LHCN-M2 (cell line): ENCODE results near the gene ARF3. TPM values are rescaled to one million over a fixed set of nuclear protein-coding genes. Genes with fewer than 3 reads are reported as not detected.

Source experiments
- DNase-seq: peaks from one replicate; pipeline ENCODE4 v3.0.0-alpha.2; 2012; ENCODE audit warnings: low read depth
- total RNA-seq: library from RNA; depleted of rRNA; stranded (reverse); fragments of >200 nt; gene quantifications from 2 replicates; pipeline ENCODE4 v1.2.3, GENCODE V29; 2014

Gene ARF3
- total RNA-seq, 1 experiment from 2014 or later, result 88.8 TPM

DNA sequence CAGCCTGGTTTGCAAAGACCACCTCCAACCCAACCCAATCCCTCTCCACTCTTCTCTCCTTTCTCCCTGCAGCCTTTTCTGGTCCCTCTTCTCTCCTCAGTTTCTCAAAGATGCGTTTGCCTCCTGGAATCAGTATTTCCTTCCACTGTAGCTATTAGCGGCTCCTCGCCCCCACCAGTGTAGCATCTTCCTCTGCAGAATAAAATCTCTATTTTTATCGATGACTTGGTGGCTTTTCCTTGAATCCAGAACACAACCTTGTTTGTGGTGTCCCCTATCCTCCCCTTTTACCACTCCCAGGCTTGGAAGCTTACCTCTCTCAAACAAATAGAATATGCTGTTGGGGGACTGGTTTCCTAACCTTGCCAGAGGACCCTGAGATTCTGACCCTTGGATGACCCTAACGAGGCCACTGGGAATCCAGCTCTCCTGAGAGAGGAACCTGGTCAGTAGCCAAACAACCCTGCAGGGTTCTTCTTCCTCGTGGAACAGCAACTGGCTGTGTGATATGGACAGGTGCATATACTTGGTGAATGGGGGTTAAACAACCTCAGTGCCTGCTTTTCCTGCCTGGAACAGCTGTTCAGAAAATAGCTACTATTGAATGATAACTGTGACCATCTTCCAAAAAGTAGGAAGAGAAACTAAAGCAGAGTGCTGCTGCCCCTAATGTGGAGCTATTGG lies 25.3 kb upstream of the ARF3 start:
- DNase-seq, result peak; percentile 37

DNA sequence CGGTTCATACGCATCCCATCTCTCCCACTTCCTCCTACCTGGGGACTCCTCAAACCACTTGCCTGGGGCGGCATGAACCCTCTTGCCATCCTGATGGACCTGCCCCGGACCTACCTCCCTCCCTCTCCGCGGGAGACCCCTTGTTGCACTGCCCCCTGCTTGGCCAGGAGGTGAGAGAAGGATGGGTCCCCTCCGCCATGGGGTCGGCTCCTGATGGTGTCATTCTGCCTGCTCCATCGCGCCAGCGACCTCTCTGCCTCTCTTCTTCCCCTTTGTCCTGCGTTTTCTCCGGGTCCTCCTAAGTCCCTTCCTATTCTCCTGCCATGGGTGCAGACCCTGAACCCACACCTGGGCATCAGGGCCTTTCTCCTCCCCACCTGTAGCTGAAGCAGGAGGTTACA lies 24.5 kb upstream of the ARF3 start:
- DNase-seq, result no peak

DNA sequence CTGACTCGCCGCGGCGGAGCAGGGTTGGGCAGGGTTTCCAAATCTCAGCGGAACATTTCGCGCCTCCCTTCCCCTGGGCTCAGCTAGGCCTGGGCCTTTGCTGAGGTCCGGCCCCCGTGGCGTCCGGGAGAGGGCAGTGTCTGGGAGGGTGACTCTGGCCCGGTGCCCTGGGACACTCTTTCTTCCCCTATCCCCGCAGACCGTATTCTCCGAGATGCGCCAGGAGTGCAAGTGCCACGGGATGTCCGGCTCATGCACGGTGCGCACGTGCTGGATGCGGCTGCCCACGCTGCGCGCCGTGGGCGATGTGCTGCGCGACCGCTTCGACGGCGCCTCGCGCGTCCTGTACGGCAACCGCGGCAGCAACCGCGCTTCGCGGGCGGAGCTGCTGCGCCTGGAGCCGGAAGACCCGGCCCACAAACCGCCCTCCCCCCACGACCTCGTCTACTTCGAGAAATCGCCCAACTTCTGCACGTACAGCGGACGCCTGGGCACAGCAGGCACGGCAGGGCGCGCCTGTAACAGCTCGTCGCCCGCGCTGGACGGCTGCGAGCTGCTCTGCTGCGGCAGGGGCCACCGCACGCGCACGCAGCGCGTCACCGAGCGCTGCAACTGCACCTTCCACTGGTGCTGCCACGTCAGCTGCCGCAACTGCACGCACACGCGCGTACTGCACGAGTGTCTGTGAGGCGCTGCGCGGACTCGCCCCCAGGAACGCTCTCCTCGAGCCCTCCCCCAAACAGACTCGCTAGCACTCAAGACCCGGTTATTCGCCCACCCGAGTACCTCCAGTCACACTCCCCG lies 23.9 kb upstream of the ARF3 start:
- DNase-seq, result no peak

DNA sequence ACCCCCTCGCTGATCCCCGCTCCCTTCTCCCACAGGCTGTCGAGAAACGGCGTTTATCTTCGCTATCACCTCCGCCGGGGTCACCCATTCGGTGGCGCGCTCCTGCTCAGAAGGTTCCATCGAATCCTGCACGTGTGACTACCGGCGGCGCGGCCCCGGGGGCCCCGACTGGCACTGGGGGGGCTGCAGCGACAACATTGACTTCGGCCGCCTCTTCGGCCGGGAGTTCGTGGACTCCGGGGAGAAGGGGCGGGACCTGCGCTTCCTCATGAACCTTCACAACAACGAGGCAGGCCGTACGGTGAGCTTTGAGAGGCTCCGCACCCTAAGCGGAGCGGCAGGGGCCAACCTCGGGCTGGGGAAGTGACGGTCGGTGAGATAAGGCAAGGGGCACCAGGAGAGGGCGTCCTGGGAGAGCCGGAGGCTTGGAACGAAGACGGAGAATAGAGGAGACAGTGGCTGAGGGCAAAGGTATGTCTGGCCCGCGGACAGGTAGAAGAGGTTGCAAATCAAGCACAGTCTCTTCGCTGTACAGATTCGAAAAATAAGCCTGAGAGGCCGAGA lies 23.2 kb upstream of the ARF3 start:
- no peak for DNase-seq

DNA sequence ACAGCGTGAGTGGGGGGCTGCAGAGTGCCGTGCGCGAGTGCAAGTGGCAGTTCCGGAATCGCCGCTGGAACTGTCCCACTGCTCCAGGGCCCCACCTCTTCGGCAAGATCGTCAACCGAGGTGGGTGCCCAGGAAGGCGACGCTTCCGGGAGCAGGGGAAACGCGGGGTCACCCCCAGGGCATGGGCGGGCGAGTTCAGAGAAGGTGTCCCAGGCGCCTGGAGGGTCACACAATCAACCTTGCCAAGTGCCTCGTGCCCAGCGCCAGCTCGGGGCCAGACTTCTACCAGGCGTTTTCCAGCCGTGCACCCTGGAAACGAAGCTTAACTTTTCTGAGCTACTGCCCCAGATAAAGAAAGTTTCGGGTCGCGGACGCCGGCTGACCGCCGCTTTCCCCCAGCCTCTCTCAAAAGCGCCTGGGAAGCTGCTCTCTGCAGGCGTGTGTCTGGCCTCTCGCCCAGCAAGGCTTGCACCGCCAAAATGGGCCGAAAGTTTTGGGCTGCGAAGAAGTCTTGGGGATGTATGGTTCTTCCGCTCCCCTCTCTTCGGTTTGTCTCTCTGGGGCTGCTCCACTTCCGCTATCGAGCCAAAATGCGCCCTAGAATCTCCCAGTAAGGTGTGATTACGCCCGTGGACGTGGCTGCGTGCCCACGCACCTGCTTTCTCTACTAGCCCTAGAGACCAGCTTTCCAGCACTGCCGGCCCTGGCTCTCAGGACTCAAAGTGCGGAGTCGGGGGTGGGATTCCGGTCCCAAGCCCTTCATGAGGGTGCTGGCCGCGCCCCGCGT lies 22.5 kb upstream of the ARF3 start:
- DNase-seq, result no peak

DNA sequence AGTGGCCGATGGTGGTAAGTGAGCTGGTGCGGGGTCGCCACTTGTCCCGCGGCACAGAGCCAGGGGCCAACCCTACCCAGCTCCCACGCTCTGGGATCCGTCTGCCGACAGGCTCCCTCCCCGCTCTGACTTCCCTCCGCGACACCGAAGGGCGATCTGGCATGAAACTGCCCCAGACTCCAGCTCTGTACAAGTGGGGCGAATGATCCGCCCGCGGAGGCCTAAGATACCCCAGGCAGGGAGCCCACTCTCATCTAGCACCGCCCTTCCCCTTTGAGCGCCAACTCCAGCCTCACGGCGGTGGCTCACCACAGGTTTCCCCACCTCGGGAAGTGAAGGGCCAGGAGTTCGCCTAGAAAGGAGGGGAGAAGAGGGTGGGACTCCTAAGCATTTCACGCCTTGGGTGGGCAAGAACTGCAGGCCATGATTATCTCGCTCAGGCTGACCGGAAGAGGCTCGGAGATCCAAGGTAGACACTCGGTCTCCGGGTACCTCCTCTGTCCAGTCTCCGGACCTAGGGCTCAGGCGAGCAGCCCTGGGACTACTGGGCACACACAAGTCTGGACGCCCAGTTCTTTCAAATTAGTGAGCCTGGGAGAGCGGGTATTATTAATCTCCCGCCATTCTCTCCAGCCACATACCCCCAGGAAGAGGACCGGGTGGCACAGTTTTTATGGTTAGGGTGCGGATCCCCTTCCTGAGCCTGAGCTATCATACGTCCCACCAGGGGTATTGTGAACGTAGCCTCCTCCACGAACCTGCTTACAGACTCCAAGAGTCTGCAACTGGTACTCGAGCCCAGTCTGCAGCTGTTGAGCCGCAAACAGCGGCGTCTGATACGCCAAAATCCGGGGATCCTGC lies 21.7 kb upstream of the ARF3 start:
- no peak for DNase-seq

DNA sequence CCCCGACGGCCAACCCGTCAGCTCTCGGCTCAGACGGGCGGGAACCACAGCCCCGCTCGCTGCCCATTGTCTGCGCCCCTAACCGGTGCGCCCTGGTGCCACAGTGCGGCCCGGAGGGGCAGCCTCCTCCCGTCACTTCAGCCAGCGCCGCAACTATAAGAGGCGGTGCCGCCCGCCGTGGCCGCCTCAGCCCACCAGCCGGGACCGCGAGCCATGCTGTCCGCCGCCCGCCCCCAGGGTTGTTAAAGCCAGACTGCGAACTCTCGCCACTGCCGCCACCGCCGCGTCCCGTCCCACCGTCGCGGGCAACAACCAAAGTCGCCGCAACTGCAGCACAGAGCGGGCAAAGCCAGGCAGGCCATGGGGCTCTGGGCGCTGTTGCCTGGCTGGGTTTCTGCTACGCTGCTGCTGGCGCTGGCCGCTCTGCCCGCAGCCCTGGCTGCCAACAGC lies 21.0 kb upstream of the ARF3 start, which contains the start of gene WNT1:
TSS of gene WNT1 (plus strand) at position 32 of the 450 bp plus-strand sequence. CDS start at position 361, 329 bp downstream.
- DNase-seq, result no peak

DNA sequence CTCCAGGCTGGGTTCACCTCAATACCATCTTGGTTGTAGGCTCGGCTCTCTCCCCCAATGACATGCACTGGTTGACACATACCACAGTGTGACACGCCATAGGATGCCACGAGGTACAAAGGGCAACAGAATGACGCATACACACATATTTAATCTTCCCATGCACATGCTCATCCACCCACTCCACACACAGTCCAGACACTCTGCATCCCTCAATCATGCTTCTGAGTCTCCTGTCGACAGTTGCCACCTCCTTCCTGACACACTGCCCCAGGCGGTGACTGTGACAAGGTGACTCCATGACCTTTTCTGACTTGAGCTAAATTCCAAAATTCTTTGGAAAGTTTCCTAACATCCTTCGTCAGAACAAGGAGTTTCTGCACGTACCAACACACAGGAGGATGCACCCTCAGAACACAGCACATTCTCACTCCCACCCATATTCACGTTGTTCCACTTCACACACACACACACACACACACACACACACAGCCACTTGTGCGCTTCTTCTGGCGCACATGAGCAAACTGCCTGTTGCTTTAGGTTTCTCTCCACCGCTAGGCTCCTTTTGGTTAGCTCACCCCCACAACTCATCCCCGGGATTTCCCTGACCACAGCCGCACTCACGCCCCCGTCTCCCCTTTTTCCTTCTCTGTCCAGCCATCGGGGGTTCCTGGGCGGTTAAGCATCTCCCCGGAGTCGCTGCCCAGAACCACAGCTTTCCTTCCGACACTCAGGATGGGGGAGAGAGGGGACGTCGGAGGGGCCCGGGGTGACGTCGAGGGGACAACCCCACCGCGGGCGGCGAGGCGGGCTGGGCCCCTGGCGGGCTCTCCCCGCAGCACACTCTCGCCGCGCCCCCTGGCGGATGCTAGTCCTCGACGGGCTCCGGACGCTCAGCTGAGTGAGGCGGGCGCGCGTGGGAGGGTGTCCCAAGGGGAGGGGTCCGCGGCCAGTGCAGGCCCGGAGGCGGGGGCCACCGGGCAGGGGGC lies 20.3 kb upstream of the ARF3 start:
- no peak for DNase-seq

DNA sequence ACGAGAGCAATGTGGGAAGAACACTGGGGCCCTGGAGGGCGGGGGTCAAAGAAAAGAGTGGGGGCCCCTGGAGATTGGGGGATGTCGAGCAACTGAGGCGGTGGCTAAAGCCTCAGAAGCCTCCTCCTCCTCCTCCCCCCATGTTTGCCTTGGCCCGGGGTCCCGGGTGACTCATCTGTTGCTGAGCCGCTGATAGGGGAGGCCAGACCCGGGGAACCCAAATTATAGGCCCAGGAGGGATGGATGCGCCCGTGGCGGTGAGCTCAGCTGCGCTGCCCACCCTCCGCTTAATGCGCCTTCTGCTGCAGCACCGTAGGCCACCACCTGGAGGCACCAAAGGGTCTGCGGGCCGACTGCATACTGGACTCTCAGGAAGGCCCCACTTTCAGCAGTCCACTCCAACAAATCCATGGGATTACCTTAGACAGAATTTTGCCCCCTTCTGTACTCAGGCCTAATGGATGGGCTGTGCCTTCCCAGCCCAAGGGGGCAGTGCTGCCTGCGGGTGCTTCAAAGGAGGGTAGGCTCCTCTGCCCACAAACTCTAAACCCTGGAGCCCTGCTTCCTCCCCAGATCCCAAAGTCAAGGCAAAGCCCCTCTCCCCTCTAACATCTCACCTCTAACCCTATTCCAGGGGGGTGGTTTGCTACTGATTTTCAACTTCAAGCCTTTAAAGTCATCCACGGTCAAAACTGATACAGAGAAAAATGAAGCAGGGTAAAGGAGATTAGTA lies 16.8 kb upstream of the ARF3 start:
- DNase-seq, result no peak

DNA sequence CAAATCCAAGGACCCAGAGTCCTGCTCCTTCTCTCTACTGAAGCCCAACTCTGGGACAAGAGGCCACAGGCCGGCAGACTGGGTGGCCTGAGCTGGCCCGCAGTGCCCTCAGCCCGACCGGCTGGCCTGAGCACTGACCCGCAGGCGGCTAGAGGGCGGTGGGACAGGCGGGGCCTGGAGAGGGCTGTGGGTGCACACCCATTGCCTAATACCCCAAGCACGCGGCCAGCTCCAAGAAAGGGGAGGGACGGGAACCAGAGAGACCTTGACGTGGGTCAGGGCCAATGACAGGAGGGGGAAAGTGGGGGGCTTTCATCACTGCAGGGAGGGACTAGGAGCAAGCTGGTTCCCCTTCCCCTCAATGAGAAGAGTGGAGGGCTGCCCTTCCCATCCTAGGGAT lies 16.2 kb upstream of the ARF3 start:
- DNase-seq, result no peak

DNA sequence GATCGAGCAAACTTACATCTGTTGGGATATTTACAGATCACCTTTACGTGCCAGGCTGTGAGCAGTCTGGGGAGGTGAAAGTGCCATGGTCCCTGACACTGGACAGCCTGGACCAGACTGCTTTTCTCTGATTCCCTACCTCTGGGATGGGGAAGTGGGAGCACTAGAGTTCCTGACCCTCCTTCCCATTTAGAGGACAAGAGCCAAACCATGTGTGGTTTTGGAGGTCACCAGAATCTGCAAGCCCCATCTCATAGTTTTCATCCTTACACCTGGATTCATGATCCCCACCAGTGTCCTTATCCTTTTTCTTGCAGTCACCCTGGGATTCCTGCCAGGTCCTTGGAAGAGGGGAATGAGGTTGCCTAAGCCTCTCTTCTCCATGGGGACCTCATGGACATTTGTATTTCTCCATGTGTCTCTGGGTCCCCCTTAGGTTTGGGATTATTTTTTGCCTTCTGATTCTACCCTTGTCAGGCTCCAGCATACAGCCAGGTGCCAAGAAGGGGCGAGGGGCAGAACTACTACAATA lies 15.7 kb upstream of the ARF3 start:
- no peak for DNase-seq

DNA sequence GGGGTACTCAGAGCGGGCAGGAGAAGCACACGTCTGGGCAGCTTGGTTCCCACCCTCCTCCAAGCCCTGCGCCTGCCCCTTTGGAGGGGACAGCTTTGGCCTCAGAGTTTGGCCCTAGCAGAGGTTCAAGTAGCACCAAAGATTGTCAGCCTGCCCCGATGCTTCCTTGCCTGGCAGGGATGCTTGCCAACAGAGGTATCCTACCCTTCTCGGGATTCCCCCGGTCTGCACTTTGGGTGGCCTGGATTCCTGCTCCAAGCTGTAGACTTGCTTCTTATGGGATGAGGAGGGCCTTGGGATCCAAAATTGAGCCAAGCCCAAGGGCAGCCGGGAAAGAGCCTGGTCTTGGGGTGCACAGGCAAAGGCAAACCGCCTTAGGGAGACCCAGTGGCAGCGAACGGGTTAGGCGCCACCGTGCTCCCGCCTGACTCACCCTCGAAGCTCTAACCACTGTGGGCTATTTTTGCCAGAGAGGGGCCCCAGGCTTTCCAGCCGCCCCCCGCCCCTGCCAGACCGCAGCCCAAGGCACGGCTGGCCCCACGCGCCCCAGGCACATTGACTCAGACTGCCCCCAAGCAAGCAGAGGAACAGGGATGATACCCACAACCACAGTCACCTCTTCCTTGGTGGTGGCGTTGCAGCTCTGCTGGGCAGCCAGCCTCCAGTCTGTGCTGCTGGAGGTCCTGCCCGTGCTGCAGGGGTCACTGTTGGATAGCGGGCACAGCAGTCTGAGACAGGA lies 15.1 kb upstream of the ARF3 start:
- DNase-seq, result peak; percentile 48

DNA sequence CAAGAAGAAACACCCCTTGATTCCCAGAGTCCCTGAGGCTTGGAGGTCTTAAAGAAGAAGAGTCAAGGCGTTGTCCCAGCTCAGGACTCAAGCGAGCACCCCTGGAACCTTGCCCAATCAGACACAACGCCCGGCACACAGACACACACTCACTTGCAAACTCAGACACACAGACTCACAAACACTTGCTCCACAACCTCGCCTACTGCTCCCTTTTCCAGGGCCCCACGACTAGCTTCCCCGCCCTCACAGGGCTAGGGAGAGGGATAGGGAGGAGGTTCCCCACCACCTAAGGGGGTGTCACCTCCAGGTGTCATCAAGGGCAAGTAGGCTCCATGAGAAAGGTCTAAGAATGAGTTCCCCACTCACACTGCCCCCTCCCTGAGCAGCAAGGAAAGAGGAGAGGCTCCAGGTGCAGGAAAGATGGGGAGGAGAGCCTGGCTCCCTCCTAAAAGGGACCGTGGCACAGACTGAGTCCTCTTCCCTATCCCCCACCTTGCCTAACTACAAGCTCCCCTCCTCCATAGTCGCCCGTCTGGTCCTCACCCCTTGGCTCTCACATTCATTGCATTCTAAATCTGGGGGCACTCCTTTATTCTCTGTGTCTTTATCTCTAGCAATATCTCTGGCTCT lies 13.5 kb upstream of the ARF3 start:
- no peak for DNase-seq

DNA sequence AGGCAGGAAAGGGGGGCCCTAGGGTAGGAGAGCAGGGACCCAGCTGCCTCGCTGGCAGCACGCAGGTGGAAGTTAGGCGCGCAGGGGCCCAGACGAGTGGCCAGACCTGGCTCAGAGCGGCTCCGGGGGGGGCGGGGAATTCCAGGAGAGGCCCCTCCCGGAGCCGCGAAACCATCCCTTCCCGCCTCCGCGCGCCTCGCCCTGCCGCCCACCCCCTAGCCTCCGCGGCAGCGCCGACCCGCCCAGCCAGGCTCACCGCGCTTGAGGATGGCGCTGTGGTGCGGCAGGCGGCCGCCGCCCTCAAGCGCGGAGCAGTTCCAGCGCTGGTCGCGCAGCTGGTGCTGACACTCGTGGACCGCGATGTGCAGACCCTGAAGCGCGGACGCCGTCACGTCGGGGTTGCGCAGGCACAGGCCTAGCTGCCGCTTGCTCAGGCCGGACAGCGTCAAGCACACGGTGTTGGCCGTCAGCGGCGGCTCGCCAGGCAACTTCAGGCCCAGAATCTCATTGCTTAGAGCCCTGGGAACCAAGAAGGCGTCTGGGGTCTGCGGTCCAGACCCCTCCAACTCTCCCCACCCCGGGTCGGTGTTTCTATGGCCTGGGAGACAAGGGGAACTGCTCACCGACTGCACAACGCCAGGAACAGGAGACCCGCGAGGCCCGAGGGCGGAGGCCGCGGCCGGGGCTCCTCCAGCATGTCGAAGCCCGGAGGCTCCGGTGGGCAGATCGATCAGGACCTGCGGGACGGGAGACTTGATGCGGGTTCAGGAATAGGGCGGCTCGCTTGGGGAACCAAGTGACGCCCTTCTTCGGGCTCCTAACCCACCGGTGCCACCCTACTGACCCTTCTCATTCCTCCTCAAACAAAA lies 12.8 kb upstream of the ARF3 start:
- DNase-seq, result no peak

DNA sequence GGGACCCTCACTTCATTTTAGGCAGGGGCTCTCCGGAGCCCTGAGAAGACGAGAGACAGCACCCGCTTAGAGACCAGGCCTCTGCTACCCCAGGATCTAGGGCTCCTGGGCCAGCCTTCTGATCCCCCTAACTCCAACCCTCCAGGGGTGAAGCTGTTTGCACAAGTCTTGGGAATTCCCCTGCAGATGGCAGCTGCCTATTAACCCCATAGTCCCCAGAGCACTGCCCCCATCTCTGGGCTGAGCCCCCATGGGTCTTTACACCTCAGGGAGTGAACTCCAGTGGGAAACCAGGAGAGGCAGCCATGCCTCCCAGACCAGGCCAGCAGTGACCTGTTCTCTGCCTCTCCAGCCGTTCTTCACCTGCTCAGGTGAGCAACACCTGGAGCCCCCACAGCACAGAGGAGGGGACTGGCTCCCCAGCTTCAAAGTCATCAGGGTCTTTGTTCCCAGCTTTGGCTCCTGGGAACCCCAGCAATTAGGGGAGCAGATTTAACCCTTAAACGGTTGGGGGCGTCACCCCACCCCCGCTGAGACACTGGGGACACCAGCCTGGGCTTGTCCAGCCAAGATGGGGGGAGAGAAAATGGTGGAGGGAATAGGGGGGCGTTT lies 12.0 kb upstream of the ARF3 start:
- no peak for DNase-seq

DNA sequence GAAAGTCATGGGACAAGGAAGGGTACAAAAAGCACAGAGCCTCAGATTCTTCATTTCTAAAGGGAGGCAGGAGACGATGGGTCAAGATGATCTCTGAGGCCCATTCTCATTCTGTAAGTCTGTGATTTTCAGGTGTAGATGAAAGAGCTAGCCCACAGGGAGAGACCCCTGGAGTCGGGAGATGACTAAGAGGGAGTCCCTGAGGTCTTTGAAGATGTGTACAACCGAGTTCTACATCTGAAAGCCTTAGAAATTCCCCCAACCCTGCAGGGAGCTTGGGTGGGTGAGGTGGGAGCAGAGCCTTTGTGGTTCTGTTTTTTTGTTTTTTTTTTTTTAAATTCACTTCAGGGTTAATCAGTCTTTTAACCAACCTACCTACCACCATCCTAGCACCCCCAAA lies 11.2 kb upstream of the ARF3 start:
- DNase-seq, result no peak
